Measurements from ENCODE around the gene ITSN1.

- TF ChIP-seq CTCF (IDR thresholded peaks at IDR 0.05) (no peak), POLR2A (IDR thresholded peaks at IDR 0.05; ENCODE audit: low read depth) (no peak)
Measured at GRCh38 chr21:33643658-33644311, 1.5 kb downstream of the ITSN1 start.

All from esophagus muscularis mucosa (tissue), 3 donors.